NCI-H187 treated with DMSO at 0.1 percent for 48 hours (cell line): Measurements from ENCODE around the gene WFS1.

Experiments used
- DNase-seq: peaks from one replicate; lab custom pipeline; 2025; lab: John Stamatoyannopoulos, UW

WFS1 gene, protein sequence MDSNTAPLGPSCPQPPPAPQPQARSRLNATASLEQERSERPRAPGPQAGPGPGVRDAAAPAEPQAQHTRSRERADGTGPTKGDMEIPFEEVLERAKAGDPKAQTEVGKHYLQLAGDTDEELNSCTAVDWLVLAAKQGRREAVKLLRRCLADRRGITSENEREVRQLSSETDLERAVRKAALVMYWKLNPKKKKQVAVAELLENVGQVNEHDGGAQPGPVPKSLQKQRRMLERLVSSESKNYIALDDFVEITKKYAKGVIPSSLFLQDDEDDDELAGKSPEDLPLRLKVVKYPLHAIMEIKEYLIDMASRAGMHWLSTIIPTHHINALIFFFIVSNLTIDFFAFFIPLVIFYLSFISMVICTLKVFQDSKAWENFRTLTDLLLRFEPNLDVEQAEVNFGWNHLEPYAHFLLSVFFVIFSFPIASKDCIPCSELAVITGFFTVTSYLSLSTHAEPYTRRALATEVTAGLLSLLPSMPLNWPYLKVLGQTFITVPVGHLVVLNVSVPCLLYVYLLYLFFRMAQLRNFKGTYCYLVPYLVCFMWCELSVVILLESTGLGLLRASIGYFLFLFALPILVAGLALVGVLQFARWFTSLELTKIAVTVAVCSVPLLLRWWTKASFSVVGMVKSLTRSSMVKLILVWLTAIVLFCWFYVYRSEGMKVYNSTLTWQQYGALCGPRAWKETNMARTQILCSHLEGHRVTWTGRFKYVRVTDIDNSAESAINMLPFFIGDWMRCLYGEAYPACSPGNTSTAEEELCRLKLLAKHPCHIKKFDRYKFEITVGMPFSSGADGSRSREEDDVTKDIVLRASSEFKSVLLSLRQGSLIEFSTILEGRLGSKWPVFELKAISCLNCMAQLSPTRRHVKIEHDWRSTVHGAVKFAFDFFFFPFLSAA

DNA sequence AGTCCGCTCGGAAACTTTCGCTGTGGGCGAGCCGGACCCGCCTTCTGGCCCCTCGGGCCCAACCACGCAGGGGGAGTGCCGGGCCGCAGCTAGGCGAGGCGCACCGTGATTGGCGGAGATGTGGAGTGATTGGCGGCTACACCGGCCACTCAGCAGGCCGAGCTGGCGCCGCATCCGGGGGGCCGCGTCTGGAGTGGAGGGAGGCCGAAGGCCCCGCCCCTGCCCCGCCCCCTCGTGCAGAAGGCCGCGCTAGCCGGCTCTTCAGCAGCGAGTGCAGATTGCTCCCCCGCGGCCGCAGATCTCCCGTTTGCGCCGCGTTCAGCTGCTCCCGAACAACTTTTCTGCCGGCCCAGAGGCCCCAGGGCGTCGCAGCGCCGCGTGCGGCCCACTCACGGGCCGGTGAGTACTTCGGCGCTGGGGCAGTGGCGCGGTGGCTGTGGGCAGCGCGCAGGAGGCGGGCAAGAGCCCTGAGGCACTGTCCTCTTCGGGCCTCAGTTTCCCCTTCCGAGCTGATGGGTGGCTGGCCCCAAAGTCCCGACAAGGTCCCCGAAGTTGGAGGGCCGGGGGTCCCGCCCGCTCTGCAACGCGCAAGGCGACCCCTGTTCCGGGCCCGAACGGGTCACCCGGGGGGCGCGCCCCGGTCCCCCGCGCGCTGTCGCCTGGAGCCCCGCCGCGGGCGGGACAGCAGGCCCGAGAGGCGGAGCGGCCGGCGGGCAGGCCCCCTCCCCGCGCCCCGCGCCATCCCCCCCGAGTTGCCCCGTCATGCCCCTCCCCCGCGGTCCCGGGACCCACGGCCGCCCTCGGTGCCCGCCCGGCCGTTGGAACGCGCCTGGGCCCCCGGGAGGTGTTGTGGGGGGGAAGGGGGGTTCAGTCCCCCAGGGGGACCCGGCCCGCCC, at the start of gene WFS1:
Gene WFS1 (plus strand): TSS at position 235 of the 896 bp plus-strand sequence. CDS start 7,606 bp downstream, outside the sequence.
- DNase-seq, result peak; percentile 74

DNA sequence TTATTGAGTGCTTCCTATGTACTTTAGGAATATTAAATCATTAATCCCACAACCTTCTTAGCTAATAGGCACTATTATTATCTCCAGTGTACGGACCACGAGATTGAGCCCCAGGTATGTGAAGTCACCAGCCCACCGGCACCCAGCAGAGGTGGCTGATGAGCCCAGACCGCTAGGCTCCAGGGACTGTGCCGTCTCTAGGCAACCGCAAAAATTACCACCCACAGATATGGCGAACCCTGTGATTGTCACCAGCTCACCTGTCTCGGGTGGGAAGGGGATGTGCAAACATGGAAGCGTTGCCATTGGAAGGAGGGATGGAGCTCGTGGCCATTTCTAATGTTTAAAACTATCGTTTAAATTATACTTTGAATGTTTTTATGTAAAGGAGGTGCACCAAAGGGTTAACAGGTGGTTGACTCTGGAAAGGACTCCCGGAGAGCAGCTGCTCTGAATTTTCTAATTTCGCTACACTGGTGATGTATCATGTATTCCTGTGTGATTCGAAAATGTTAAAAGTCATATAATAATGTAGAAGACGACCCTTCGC, 48.3 kb upstream of the WFS1 start:
- no peak for DNase-seq

DNA sequence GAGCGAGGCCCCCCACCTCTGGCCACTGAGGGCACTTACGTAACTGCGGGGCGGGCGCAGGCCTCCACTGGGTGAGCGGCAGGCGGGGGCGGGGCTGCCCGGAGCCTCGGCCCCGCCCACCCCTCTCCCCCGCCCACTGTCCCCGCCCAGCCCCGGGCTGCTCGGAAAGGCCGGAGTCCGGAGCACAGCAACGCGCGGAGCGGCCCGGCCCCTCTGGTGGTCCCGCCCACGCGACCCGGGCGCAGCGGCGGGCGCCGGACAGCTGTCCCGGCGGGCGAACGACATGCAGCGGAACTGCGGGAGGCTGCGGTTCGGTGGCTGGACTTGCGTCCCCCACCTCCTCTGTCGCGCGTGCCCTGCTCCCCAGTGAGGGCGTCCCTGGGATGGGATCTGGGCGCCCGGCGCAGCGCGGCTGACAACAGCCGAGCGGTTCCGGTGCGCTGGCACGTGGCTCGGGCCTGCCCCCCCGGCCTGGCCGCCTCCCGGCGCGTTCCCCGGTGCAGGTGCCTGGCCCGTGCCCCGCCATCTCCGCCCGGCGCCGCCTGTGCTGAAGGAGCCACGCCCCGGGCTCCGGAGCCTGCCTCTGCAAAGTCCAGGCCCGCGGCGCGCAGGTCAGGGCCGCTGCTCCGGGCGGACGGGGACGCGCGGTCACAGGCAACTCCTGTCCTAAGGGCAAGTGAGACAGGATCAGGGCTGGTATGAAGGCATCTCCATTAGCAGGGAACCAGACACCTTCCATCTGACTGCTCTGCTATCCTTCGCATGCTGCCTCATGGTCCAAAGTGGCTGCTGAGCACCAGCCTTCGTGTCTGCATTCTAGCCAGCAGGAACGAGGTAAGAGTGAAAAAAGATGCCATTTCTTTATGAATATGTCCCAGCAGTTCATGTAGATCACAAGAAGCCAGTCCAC, 47.5 kb upstream of the WFS1 start:
- peak; percentile 39 for DNase-seq

DNA sequence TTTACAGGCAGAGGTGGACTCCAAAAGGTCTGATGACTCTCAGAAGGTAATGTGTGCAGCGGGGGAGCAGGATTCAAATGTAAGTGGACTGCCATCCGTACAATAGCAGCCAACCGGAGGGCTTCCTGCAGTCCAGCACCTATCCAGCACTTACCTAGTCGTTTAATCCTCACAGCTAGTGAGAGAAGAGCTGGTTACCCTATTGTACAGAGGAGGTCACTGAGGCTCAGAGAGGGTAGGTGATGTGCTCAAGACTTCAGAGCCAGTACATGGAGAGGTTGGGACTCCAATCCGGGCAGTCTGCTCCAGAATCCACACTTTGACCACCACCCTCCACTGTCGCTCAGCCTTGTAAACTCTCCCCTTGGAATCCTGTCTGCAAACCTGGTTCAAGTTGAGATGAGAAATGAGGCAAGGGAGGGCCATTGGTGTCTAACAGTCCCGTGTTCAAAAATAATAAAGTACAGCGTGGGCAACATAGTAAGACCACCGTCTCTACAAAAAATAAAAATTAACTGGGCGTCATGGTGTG, 46.8 kb upstream of the WFS1 start:
- DNase-seq, result no peak

DNA sequence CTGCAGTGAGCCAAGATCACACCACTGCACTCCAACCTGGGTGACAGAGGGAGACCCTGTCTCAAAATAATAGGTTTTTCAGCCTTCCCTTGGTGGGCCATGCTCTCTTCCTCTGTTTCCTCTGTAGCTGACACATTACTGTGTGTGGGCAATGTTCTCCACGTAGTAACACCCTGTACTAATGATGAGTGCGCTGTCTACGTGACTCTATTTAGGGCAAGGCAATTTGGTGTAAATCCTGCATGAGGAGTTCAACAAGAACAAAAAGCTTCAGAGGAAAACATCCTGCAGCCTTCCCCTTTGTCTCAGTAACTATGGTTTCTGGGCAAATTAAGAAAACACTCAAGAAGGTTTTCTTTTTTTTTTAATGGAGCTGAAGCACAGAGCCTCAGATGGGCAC, 44.9 kb upstream of the WFS1 start:
- no peak for DNase-seq

DNA sequence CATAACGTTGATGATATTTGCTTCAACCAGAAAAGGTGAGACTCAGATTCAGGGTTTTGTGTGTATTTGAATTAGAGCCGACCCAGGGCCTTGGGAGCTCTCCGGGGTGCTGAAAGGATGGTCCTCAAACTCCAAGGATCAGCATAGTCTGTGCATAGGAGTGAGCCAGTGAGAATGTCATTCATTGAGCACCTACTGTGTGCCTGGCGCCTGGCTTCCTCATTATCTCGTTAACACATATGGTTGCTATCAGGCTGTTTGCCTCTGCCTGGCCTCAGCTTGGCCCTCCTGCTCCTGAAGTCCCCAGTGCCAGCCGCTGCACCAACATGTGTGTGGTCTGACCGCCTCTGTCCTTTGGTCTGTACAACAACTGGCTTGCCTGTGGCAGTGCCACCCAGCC, 44.2 kb upstream of the WFS1 start:
- no peak for DNase-seq

DNA sequence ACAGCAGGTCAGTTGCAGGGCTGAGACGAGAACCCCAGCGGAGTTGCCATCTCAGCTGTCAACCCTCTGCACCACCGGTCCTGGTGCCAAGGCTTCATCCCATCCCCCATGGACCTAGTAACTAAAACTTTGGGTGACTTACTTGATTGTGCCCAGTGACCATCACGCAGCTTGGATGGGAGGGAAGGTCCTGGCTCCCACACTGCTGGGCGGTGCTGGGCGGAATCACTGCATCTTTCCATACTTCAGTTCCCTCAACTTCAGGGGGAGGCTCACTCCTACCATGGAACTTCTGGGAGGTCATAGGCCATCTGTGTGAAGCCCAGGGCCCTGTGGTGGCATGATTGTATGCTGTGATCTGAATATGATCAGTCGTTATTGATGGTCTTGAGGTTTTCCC, 43.1 kb upstream of the WFS1 start:
- DNase-seq, result no peak

DNA sequence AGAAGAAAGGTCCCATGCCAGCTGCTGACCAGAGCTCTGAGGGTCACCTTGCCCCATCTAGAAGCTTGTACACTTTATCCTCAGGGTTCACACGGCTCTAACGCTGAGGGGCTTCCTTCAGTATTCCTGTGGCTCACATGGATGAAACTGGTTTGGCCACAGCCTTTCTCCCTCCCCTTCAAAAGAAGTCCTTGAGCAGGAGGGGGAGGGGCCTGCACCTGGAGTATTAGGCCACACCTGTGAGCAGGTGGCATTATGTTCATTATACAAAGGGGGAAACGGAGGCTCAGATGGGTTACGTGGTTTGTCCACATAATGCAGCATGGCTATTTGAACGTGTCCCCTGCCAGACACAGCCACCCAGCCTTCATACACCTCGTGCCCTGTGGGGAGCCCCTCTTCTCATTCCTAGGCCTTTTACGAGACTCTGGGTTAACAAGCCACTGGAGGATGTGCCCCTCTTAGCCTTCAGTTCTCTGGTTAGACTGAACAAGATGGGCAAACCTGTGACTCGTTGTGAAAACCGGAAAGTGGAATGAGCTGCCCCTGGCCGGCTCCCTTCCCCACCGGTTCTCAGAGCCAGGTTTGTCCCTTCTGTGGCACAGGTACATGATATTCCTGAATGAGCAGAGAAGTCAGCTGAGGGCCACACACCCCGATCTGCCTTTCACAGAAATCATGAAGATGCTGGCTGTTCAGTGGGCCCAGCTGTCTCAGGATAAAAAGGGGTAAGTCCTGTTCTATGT, 42.1 kb upstream of the WFS1 start:
- no peak for DNase-seq

DNA sequence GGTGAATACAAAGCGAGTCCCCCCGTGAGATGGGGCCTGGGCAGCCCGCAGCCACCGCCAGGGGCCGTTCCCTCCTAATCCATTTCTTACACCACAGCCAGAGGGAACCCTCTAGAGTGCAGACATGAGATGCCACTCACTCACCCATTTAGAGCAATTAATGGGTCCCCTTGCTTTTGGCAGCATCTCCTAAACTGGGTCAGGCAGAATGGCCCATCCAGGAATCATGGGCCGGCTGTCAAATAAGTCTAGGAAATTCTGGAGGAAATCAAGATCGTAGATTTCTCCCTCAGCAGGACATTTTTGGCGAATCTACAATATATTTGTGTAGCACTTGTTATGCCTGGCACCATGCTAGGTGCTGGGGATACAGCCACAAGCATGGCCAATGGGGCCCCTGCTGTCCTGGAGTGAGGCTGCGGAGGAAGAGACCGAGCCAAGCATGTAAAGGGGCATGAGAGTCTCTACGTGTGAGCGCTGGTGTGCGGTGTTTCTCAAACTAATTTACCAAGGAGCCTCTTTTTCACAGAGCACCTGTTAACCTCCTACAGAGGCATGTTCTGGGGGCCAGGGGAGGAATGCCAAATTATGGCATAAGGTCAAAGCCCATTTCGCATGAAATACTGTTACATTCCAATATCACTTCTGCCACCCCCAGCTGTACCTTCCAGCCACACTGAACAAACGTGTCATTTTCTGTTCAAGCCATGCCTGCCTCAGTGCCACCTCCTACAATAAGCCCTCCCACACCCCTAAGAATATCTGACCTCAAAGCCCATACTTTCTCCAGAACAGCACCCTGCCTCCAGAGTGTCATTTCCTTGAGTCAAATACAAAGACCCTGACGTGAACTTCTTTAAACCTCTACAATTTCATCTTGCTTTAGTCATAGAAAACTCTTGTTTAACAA, 41.2 kb upstream of the WFS1 start:
- DNase-seq, result no peak

DNA sequence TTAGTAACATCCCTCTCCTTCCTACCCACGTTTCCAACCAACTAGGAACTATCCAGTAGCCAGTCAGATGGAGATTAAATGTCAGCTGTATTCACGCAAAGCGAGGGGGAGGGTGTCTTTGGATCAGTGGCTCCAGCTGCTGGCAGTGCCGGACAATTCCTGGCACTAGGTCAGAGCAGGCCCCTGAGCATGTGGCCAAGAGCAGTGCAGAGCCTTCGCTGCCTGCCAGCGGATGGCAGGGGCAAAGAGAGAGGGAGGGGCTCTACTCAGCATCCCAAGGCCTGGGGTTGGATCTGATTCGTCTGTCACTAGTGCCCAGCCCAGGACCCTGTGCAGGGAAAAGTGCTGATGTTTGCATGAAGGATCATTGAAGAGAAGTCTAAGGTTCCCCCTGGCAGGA, 40.6 kb upstream of the WFS1 start:
- no peak for DNase-seq

DNA sequence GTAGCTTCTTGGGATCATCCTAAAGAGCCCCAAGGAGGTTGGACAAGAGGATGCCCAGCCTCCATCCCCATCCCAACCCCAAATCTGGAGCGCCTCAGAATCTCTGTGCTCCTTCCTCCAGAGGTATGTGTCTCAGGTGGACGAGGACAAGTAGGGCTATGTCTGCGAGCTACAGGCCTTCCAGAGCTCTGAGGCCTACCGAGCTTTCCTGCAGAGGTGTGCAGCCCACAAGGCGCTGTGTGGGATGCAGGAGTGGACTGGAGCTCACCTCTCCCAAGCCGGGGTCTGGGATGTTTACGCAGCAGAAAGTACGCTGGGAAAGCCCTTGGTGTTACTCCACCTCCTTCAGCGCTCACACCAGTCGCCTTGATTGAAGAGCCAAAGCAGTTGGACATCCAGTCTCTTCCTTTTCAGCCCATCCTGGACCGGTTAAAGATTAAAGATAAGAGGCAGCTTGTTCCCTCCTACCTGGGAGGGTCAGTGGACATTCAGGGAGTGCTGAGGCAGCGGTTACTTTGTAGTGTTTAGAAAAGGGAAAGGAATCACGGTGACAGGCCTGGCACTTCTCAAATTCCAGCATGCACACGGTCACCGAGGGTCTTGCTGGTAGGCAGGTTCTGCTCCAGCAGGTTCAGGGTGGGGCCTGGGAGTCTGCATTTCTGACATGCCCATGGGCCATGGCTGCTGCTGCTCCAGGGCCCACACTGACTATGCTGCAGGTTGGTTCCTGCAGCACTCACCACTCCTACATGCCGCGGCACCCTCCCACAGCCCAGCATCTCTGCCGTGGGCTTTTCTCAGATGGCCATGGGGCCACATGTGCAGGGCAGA, 39.8 kb upstream of the WFS1 start:
- no peak for DNase-seq

DNA sequence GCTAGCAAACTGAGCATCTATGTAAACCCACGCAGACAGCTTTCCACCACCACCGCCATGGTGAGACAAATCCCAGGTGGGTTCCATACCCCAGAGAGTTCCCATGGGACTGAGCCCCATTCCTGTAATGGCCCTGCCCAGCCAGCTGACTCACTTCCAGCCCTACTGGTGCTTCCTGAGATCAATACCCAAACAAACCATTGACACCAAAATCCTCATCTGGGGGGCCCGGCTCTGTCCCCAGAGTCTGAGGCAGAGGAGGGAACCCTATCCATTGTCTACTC, 39.2 kb upstream of the WFS1 start:
- DNase-seq, result no peak

DNA sequence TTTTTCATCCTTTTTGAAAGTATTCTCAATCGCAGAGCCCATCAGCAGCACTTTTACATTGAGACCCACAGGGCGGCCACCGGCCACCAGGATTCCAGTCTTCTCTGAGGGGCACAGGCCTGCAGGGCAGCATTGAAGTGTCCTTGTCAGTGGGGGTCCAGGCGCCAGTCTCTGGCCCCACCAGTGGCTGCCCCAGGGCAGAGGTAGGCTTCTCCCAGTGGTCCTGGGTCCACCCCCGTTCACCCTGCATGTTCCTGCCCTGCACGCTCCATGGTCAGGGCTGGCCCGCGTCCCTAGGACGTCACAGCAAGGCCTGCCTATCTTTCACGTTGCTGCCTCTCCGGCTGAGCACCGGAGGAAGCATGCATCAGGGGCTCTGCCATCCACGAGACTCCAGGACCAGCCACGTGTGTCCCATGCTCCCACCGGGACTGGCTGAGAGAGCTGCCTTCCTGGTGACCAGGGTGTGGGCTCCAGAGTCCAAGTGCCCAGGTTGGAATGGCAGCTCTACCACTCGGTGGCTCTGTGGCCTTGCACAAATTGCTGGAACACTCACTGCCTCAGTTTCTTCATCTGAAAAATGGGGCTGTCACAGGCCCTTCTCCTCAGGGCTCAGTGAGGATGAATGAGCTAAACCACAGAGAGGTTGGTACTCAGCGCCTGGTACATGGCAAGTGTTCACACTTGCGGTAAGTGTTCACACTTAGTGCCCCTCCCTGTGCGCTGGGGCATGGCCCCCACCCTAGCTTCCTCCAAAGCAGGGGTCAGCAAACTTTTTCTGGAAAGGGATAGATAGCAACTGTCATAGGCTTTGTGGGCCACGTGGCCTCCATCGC, 38.6 kb upstream of the WFS1 start:
- no peak for DNase-seq

DNA sequence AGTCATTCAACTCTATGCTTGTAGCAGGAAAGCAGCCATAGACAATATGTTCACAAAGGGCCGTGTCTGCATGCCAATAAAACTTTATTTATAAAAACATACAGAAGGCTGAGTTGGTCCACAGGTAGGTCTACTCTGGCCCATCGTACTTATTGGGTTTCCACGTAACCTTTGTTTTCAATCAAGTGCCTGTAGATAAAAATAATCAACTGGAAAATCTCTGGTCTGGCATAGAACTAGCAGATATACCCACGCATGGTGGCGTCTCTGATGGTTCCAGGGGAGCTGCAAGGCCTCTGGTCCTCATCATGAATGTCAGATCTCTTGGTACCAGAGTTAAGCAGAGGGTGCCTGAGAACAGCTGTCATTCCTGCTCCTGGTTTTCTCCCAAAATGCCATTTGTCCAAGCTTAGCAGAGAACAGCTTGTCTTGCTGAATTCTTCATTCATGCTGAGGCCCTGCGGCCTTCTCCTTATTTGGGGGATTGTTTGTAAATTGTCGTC, 37.9 kb upstream of the WFS1 start:
- DNase-seq, result no peak

DNA sequence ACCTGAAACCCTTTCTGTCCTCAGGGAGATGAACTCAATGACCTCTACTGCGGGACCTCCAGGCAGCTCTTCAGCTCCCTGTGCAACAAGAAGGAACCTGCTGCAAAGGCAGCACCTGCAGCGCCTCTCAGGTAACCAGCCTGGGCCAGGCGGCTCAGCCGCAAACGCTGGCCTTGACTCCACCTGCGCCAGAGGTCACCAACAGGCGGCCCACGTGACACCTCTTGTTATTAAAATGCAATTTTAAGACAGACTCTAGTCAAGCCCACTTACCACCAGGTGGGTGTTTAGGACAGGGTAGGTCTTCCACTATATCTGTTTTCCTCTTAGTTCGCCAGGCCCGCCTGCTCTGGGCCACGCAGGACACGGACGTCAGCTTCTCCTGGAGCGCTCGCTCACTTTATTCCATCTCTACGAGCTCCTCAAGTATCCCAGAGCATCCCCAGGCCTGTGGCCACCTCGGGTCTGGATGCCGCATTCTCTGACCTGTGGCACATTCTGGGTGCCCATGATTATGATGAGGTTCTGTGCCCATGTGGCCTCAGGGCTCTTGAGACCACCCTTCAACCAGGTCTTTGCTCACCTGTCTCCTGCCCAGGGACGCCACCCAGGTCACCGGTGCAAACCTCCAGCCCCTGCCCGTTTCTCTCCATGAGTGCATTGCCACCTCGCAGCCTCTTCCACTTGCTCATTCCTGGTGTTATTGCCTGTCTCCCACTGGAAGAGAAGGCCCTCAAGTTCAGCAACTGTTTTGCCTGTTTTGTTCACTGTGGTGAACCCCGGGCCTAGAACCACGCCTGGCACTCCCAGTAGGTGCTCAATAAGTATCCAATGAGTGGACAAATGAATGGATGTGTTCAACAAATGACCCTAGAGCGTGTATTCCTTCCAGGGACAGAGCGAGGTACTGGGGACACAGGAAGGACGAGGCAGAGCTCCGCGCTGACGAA, 36.5 kb upstream of the WFS1 start:
- no peak for DNase-seq

DNA sequence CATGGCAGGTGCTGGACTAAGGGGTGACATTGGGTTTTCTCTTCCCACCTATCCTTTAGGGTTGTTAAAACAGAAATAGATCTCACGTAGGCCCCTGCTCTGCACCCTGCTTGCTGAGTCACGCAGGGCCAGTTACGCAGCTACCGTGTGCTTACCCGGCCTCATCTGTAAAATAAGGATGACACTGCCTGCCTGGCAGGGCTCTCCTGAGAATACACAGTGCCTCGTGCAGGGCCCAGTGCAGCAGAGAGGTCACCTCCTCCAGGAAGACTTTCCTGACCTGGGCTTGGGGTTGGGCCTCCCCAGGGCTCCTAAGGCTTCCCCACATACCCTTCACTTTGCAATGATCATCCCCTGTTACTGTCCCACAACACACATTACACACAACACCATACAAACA, 35.7 kb upstream of the WFS1 start:
- no peak for DNase-seq
